ENCODE data around the gene NFAT5.
"Not testable (repeated sequence)": the region's sequence is repeated elsewhere in the genome, so short reads cannot be mapped to it uniquely, and the experiment has no call there.

Gene NFAT5

DNA sequence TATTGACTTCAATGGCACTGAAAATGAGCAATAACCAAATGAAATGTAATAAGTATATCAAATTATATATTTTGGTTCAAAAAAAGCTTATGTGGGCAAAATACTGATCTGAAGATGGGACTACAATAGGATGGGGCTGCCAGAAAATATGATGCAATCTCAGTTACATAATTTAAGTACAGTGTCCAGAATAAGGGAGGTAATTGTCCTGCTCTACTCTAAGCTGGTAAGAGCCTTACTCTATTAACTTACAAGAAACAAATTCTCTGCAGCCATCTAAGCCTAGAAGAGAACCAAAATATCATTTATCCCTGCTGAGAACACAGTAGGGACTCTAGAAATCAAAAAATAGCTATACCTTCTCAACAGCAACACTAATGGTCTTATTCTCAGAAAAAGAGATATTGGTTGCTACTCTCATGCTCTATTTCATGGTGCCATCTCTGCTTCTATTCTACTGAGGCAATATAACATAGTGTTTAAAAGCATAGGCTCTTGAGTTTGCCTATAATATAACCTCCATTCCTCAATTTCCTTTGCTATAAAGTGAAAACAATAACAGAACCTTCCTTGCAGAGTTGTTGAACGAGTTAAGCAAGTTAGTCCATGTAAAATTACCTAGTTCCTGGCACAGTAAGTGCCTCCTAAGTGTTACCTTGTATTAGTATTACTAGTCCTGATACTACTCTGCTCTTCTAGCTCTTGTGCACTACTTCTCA is 140.6 kb downstream of the NFAT5 start:
- DNase-seq (ENCODE audit: low read depth): no peak

DNA sequence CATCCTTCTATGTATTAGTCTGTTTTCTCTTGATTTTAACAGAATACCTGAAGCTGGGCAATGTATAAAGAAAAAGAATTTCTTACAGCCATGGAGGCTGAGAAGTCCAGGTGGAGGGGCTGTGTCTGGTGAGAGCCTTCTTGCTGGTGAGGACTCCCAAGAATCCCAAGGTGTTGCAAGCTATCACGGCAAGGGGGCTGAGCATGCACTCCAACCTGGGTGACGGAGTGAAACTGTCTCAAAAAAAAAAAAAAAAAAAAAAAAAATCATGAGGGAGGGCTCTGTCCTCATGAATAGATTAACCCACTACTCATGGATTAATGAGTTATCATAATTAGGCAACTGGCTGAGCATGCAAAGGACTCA is 141.2 kb downstream of the NFAT5 start:
- DNase-seq (ENCODE audit: low read depth): no peak

DNA sequence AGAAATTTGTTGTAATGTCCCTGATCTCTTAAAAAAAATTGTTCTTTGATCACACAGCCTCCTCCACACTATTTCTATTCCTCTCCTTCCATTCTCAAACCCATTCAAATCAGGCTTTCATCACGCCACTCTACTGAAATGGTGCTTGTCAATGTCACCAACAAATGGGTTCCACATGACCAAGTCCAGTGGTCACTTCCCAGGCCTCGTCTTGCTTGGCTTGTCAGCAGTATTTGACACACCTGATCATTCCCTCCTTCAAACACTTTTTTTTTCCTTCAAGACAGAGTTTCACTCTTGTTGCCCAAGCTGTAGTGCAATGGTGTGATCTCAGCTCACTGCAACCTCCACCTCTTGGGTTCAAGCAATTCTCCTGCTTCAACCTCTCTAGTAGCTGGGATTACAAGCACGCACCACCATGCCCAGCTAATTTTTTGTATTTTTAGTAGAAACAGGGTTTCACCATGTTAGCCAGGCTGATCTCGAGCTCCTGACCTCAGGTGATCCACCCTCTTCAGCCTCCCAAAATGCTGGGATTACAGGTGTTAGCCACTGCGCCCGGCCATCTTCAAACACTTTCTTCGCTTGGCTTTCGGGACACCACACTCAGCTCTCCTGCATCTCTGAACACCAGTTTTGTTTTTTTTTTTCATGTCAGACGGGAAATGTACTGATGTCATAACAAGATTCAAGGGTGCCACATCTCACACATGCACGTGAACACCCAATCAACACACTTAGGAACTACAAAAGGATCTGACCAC is 142.3 kb downstream of the NFAT5 start:
- no peak for DNase-seq (ENCODE audit: low read depth)

DNA sequence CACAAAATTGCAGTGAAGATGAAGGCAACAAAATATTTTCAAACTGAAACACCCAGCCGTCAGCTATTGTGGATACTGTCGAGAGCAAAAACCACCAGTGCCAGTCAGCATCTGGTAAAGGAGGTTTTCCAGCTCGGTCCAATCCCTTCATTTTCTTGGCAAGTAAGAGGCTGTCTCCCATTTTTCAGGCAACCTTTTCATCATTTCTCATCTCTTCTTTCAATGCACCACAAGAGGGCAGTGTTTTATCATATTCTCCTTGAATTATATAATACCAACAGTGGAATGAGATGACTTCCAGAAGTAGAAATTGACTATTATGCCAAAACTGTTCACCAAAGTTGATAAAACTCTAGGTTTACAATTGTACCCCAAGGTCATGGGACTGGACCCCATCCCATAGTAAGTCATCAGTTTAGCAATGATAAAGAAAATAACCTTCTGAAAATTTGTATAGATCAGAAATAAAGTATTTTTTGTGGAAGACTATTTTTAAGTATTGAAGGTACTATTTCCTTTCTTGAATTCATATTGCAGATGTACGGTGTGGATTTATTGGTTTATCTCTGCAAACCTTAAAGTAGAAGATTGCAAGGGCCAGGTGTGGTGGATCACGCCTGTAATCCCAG is 143.8 kb downstream of the NFAT5 start:
- peak; percentile 63 for DNase-seq (ENCODE audit: low read depth)

DNA sequence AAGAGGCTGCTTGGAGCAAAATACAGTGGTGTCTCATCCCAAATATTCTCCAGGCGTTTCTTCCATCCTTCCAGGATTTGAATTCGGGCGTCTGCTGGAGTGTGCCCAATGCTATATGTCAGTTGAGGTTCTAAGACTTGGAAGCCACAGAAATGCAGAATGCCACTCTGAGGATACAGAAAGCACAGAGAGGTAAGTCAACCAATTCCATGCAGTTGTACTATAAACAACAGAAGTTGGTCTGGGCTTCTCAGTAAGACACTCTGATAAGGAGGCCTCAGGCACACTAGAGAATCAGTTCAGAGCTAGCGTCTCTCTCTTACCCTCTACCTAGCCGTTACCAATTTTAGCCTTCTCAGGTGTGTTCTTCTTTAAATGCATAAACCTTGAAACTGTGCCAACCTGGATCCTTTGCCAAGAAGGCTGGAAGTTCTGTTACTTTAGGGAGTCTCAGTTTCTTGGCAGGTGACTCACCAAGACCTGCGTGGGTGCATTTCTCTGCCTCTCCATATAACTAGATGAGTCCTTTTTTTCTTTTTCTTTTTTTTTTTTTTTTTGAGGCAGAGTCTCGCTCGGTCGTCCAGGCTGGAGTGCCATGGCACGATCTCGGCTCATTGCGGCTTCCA is 145.5 kb downstream of the NFAT5 start:
- no peak for DNase-seq (ENCODE audit: low read depth)

DNA sequence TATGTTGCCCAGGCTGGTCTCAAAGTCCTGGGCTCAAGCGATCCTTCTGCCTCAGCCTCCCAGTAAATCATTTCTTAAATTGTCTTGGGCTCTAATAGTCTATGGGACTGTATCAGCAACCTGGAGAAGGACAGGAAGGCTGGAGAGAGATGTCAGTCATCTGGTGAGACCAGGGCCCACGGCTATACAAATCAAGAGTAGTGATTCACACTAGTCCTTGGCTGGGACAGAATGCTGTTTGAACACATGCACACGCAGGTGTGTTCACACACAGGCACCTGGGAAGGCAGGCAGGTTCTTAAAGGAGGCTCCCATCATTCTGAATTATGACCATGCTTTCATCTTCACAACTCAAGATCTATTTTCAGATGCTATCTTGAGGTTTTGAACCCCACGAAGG is 146.5 kb downstream of the NFAT5 start:
- no peak for DNase-seq (ENCODE audit: low read depth)

DNA sequence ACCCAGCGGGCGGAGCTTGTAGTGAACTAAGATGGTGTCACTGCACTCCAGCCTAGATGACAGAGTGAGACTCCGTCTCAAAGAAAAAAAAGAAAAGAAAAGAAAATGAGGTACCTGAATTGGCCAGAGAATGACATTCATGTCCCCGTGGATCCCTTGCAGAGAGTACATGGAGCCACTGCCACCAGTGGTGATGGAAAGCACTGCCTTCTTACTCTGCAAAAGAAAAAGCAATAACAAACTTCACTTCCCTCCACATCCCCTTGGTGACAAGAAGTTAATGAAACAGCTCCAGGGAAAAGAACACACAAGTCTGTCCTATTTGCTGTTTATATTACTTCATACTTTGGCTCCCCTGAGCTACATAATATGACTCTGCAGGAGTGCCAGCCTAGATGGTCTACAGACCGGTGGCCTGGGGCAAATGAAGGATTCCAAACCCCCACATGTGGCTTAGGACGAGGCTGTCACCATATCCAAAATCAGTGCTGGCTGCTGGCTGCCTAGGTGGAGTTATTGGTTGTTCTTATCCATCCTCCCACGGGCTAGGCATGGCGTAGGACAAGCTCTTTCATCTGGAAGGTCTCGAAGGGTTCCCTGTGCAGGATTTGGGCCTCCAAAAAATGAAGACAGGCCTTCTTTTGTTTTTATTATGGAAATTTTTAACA is 147.3 kb downstream of the NFAT5 start:
- no peak for DNase-seq (ENCODE audit: low read depth)

DNA sequence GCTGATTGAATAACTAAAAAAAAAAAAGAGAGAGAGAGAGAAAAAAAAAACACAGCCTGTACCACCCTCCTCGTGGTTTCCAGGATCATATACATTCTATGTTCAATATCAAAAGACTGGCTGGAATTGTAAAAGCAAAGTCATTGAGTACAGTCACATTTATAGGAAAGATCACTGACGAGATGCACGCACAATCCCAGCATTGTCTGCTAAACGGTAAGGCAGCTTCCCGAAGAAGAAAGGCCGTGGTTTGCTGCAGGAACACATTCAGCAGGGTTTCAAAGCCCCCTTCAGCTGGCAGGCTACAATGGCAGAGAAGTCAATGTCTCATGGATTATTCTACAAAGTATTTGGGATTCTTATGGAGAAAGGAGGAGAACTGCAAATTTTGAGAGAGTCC is 151.3 kb downstream of the NFAT5 start:
- DNase-seq (ENCODE audit: low read depth): no peak

DNA sequence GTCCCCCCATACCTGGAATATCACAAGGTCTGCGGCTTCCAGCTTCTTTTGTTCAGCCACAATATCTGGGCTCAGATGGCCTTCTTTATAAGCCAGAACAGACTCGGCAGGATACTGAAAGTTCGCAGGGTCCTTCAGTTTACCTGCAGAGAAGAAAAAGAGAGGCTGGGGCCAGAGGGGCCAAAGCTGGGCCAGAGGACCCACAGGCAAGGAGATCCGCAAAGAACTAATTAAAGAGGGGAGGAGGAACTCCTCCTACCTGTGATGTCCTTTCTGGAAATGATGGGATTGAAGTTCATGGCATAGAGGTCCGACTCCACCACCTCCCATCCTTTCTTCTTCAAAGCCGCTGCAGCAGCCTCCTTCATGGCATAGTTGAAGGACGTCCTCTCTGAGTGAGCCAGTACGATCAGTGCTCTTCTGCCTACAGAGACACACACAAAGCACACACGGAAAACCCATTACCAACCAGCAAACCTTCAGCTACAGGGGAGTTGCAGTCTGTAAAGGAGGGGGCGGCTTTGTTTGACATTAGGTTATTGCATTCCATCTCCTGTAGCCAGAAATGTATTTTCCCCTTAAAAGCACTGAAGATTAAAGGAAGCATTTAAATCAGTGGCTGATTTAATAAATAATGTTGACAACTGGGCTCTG is 152.5 kb downstream of the NFAT5 start:
- DNase-seq (ENCODE audit: low read depth): no peak

DNA sequence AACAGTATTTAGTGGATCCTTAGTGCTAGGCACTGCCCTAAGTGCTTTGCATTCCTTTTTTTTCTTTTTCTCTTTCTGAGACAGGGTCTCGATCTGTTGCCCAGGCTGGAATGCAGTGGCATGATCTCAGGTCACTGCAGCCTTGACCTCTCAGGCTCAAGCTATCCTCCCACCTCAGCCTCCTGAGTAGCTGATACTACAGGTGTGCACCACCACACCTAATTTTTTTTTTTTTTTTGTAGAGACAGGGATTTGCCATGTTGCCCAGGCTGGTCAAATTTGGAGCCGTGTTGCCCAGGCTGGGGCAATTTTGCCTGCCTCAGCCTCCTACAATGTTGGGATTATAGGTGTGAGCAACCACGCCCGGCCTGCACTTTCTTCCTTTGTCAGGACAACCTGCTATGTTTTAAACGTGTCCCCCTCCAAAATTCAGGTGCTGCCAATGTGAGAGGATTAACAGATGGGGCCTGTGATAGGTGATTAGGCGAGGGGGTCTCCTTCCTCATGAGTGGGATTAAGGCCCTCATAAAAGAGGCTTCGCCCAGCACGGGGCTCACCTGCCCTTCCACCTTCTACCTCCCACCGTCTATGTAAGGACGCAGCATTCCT is 155.2 kb downstream of the NFAT5 start:
- DNase-seq (ENCODE audit: low read depth): no peak

DNA sequence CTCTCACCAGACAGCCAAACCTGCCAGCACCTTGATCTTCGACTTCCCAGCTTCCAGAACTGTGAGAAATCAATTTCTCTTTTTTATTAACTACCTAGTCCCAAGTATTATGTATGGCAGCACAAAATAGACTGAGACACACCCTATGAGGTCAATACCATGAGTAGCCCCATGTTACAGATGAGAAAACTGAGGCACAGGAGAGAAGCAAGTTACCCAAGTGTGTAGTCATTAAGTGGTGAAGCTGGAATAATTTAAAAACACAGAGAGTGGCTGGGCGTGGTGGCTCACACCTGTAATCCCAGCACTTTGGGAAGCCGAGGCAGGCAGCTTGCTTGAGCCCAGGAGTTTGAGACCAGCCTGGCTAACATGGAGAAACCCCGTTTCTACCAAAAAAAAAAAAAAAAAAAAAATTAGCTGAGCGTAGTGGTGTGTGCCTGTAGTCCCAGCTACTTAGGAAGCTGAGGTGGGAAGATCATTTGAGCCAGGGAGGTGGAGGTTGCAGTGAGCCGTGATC is 155.7 kb downstream of the NFAT5 start:
- DNase-seq (ENCODE audit: low read depth): no peak

DNA sequence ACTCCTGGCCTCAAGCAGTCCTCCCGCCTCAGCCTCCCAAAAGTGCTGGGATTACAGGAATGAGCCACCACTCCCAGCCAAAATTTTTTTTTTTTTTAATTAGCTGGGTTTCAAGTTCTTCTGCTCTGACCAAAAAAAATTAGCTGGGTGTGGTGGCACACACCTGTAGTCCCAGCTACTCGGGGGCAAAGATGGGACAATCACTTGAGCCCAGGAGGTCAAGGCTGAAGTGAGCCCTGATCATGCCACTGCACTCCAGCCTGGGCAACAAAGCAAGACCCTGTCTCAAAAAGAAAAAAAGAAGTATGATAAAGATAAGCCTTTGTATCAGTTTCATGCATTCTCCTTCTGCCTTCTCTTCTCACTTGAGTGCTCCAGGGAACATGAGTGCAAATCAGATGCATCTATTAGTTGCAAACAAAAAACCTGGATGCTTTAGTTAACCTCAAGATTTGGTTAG is 158.7 kb downstream of the NFAT5 start:
- no peak for DNase-seq (ENCODE audit: low read depth)

DNA sequence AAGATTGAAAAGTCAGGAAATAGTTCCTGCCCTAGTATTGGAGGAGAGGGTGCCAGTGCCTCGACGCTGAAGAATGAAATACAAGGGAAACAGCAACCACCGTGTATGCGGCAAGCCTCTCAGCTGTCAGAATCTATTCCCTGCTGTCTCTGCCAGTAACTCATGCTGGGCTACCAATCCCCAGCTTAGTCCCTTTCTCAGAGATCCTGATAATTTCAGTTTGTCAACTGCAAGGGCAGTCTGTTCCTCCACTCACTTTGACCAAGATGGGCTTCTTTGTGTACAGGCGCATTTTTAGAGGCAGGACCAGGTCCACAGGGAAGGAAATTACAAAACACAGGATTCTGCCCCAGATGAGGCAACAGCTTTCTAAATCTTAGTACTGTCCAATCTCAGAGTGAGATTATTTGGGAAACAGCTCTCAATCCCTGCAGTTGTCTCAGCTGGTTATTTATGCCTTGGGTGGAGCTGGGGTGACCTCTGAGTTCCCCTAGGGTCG is 159.3 kb downstream of the NFAT5 start:
- DNase-seq (ENCODE audit: low read depth): no peak

DNA sequence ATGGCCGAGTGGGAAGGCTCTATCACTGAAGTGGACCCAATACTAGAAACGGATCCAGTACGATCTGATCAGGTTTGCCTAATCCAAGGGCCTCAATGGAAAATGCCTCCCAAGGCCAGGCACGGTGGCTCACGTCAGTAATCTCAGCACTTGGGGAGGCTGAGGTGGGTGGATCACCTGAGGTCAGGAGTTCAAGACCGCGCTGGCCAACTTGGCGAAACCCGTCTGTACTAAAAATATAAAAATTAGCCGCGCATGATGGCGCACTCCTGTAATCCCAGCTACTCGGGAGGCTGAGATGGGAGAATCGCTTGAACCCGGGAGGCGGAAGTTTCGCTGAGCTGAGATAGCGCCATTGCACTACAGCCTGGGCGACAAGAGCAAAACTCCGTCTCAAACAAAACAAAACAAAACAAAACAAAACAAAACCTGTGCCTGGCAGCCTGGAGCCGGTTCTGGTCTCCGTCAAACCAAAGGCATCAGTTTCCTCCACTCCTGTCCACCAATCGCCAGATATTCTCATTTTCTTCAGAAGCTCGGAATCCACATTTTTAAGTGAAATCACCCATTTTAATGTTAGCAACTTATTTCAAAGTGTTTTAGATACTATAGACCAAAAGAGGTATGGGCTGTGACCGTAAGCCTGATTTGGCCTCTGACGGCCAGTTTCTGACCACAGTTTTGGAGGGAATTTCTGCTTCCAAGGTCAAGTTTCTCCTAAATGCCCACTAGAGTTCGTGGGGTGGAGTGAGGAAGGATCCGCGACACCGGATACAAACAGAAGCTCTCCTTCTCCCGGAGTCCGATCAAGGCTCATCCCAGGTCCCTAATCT is 159.9 kb downstream of the NFAT5 start:
- no peak for DNase-seq (ENCODE audit: low read depth)

DNA sequence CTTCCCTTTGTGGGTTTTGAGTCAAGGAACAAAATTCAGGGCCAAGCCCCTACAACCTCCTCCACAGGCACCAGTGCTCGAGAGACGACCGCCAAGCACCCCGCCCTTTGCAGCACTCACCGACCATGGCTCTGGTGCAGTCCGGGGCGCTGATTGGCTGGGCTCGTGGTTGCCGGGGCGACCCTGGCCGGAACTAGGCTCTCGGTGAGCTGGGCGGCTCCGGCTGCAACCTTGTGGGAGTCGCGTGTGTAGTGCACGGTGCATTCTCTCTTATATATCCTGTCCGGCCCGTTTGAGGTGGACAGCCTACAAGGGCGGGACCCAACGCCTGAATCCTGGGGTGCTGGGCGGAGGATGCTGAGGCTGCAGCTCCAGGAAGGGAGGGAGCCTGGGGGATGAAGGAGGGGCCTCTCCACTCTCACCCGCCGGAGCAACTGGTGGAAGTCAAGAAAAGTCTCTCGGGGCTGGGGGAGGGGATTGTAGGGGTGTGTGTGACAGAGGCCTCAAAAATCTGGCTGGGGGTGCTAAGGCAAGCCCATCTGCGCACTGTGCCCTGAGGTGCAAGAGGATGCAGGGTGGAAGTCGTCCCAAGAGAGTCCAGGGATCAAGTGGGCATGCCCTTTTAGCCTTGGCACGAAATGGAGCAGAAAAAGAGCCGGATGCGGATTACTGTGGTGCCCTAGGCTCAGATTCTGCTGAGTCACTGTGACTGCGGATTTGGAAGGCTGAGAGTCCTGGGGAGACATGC is 160.7 kb downstream of the NFAT5 start, which contains the start of gene NQO1:
NQO1 (minus strand) TSS at position 248 of the 748 bp plus-strand sequence; CDS start at position 127, 121 bp downstream.
- peak; percentile 94 for DNase-seq (ENCODE audit: low read depth)

DNA sequence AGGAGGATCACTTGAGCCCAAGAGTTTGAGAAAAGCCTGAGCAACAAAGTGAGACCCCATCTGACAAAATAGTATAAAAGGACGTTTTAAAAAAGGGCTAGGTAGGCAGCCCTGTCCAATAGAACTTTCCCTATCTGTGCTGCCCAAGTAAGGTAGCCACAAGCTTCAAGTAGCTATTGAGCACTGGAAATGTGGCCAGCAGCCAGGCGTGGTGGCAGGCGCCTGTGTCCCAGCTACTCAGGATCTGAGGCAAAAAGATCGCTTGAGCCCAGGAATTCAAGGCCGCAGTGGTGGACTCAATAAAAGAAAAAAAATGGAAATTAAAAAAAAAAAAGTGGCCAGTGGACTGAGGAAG is 162.1 kb downstream of the NFAT5 start:
- DNase-seq (ENCODE audit: low read depth): no peak

DNA sequence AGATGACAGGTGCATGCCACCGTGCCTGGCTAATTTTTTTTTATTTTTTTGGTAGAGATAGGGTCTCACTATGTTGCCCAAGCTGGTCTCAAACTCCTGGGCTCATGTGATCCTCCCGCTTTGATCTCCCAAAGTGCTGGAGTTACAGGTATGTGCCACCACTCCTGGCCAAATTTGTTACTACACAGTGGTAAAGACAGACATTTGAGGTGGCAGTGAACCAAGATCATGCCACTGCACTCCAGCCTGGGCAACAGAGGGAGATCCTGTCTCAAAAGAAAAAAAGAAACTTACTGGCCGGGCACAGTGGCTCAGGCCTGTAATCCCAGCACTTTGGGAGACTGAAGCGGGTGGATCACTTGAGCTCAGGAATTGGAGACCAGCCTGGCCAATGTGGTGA is 163.3 kb downstream of the NFAT5 start:
- DNase-seq (ENCODE audit: low read depth): not testable (repeated sequence)

DNA sequence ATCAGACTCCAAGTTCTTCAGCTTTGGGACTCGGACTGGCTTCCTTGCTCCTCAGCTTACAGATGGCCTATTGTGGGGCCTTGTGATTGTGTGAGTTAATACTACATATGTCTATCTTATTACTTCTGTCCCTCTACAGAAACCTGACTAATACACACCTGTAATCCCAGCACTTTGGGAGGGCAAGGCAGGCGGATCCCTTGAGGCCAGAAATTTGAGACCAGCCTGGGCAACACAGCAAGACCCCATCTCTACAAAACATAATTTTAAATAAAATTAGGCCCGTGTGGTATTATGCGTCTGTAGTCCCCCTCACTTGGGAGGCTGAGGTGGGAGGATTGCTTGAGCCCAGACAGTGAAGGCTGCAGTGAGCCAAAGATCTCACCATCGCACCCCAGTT is 165.5 kb downstream of the NFAT5 start:
- not testable (repeated sequence) for DNase-seq (ENCODE audit: low read depth)

DNA sequence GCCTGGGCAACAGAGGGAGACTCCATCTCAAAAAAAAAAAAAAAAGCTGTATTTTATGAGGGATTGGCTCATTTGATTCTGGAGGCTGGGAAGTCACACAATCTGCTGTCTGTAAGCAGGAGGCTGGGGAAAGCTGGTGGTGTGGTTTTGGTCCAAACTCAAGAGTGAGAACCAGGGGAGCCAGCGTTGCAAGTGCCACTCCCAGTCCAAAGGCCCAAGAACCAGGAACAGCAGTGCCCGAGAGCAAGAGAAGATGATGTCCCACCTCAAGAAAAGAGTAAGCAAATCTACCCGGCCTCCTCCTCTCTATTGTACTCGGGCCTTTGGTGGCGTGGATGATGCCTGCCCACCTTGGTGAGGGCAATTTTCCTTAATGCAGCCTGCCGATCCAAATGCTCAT is 166.3 kb downstream of the NFAT5 start:
- DNase-seq (ENCODE audit: low read depth): no peak
